HG03460 (cell line): ENCODE measurements around the gene MYH8.
A peak's percentile ranks its signal among the peaks of the same experiment; 100 is the strongest.

Experiments
- ATAC-seq: cut with Tn5 transposase; IDR thresholded peaks from one replicate; pipeline ENCODE4 v1.9.1; 2021; ENCODE audit not compliant: unreplicated experiment

The MYH8 gene

DNA sequence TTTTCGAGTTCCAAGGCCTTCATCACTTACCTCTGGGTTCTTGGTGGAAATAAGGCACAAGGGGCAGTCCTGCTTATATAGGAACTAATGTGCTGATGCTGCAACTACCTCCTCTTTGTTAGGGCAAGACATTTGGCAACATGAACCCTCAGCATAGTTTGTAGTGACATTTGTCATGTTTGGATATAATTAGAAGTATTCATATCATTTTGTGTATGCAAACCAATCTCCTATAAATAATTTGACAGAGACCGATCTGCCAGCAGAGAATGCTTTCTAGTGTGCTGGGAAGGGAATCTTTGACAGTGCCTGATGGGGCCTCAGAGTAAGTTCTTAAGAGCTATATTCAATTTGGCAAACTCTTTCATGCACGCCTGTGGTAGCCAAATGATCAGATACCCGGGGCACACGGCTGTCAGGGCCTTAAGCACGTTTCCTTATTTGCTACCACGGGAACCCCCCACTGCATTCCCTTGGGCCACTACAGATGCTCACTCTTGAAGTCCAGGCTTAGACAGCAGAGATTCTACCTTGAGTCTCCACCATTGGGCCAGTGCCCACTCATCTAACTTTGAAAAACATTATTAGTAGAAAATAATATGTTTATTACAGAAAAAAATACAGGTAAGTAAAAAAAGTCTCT is at the start of gene MYH8:
Gene MYH8, minus strand, starts transcription at position 51 of the 643 bp plus-strand sequence. CDS start 1,723 bp downstream, outside the sequence.
- no peak for ATAC-seq

GRCh38 chr17:10469459-10469858 is 47.7 kb upstream of the MYH8 start, which contains the start of gene MYH4:
TSS of gene MYH4 (minus strand) at chr17:10469559. CDS start at chr17:10466745, 2,814 bp downstream.
- no peak for ATAC-seq

DNA sequence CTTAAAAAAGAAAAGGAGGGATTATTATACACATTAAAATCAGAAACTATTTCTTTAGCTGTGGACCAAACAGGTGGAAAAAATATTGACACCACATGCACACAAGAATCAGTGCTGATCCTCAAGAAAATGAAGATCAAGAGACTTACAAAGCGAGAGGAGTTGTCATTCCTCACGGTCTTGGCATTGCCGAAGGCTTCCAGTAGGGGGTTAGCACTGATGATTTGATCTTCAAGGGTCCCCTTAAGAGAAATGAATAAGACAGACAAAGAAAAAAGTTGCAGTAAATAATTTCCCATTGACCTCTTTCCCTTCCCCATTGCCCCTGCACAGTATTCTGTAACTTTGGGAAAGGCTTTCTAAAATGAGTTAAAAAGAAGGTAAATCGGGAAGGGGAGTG is 41.7 kb upstream of the MYH8 start:
- ATAC-seq: no peak

GRCh38 chr17:10460062-10460461 is 38.3 kb upstream of the MYH8 start:
- no peak for ATAC-seq

DNA sequence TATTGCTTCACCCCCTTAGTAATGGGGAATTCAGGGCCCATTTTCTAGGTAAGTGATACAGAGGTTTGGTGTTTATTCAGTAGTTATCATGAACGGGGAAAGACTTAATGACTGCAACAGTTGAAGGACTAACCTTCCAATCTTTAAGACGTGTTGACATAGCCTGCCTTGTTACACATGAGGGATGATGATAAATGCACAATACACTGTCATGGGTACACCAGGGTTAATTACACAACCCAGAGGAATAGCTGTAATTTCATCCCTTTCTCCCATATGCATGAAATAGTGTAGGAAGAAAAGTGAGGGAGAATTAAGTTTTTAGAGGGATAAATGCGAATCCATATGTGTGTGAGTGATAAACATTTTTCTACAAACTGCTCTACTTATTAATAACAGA is 37.0 kb upstream of the MYH8 start:
- ATAC-seq: no peak

DNA sequence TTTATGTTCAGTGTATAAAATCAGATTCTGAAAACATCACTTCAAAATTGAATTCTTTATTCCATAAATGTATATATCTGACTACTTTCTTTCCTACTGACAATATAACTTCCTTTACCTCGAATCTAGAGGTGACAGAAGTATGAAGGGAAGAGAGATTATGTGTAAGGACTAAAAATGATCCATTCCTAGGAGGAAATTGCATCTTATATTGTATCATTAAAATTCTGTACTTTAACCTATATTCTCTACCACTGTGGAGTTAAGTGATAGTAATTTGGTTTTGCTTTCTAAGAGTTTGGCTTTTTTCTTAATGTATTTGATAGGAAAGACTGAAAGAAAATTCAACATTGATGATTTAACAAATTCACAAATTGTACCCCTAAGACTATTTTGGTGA is 36.2 kb upstream of the MYH8 start:
- no peak for ATAC-seq

- no peak for ATAC-seq
Measured at GRCh38 chr17:10447026-10447931, 25.5 kb upstream of the MYH8 start.

DNA sequence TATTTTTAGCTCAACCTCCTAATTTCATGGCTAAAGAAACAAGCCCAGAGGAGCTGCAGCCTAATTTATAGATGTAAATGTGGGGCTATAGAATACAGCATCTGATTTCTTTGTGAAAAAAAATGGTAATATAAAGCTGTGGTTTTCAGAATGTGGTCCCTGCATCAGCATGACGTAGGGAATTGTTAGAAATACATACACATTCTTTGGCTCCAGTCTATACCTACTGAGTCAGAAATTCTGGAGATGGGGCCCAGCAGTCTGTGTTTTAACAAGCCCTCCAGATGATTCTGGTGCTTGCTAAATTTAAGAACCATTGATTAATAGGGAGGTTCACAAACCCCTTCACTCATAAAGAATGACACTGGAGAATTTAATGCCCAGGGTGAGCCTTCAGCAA is 18.1 kb upstream of the MYH8 start:
- no peak for ATAC-seq

DNA sequence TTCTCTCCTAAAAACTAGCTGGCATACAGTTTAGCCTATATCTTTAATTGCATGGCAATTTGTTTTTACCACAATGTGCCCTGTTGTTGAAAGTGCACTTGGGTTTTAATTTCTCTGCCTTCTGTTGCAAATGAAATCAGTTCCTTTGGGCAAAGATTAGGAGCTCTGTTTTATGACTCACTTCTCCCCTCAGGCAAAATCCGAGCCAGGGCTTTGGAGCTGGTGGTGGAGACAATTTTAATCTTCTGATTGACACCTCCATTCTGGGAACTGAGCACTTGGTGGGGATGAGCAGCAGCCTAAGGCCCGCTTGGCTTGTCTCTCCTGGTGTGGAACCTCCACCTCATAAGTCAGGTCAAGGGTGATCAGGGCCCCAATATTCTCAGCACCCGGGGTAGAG is 13.3 kb upstream of the MYH8 start:
- ATAC-seq: no peak

GRCh38 chr17:10429421-10430045 is 7.8 kb upstream of the MYH8 start:
- ATAC-seq: no peak

DNA sequence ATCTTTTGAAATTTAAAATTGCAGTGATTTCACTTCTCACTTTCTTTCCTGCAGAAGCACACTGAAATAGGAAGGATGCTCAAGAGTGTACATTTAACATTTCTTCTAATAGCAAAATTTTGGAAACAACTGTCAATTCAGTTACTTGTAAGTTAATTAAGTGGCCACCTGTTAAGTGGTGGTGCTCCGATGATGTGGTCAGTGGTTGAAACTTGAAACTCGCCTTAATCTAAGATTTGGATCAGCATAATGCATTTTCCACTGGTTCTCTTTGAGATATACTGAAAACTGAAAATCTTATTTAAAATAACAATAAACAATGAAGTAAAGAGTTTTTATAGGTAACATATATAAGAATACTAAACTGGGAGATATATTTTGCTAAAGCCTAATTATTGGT is 7.0 kb upstream of the MYH8 start:
- ATAC-seq: no peak

- no peak for ATAC-seq
Measured at GRCh38 chr17:10421211-10421610, 539 bp downstream of the MYH8 start.

- ATAC-seq: no peak
Measured at GRCh38 chr17:10420811-10421210, 939 bp downstream of the MYH8 start.

- no peak for ATAC-seq
Measured at GRCh38 chr17:10417431-10417830, 4.3 kb downstream of the MYH8 start.

GRCh38 chr17:10415161-10415560 is 6.6 kb downstream of the MYH8 start:
- ATAC-seq: no peak

DNA sequence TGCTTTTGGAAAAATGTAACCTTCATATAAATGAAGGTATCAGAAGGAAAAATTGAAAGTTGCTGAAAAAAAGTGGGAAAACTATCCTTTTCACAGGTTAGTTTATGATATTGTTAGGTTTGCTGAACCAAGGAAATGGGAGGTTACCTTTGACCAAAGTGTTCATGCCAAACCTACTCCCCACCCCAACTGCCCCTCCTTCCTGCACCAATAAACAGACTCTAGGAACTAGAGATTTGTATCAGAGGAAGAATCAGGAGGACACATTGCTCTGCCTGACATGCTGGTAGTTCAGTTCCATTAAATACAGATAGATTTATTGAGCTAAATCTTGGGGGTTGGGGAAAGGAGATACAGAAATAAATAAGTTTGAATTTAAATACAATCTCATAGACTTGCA is 18.2 kb downstream of the MYH8 start:
- no peak for ATAC-seq

GRCh38 chr17:10398352-10398751 is 23.4 kb downstream of the MYH8 start:
- ATAC-seq: no peak

DNA sequence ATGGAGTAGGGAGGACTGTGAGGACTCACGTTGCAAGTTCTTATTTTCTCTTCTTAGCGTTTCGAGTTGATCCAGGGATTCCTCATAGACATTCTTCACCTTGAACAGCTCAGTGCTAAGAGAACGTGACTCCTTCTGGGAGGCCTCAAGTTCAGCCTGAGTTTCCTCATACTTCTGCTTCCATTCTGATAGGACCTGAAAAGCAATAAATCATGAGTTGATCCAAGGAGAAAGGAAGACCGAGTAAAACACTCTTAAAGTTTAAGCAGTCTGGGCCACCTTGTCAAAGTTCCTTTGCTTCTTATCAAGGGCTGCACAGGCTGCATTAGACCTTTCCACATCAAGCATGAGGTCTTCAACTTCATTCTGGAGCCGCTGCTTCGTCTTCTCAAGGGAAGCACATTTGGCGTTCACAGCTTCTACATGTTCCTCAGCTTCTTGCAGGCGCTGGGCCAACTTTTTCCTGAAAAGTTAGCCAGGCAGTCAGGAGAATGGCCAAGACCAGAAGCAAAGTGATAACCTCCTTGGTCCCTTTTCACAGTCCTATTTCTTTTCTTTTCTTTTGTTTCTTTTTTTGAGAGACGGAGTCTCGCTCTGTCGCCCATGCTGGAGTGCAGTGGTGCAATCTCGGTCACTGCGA is 25.1 kb downstream of the MYH8 start:
- ATAC-seq: no peak

DNA sequence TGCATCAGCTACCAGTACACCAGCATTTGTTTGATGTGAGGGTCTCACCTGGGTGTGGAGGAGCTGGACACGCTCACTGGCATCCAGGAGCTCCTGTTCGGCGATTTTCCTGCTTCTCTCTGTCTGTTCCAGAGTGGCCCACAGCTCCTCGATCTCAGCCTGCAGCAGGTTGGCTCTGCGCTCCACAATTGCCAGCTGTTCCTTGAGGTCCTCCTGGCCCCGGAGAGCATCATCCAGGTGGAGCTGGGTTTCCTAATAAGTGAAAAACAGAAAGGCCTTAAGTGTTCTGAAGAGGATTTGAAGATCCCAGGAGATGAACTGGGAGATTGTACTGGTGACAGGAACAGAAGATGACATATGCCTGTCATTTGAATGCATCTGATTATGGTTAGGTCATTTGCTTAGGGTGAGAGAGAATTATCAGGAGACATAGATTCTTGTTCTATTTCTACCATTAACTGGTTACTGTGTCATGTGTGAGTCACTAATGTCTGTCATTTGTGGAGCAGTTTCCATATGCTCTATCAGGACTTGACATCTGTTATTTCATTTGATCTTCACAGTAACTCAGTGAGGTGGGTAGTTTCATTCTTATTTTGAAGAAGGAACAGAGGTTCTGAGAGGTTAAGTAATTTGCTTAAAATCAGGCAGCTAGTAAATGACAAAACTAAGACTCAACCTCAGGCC is 27.4 kb downstream of the MYH8 start:
- ATAC-seq: peak; percentile 62

DNA sequence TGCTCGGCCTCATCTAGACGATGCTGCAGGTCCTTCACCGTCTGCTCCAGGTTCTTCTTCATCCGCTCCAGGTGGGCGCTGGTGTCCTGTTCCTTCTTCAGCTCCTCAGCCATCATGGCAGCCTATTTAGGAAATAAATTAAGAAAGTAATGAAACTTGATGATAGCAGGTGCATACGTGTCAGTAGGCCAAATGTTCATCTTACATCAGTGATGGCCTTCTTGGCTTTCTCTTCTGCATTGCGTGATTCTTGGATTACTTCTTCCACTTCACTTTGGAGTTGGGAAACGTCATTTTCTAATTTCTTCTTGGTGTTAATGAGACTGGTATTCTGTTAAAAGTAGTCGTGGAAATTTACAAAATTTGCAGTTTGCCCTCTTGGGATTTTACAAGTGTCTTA is 28.9 kb downstream of the MYH8 start:
- no peak for ATAC-seq

- no peak for ATAC-seq
Measured at GRCh38 chr17:10385871-10386270, 35.9 kb downstream of the MYH8 start.
